Glutamatergic neuron (in vitro differentiated cells): Measurements from ENCODE around the gene GAPT. TPM values are rescaled to one million over a fixed set of nuclear protein-coding genes. Genes with fewer than 3 reads are reported as not detected.

Experiments used
- DNase-seq: peaks from one replicate; pipeline ENCODE4 v3.0.0; 2022
- H3K27ac Mint-ChIP-seq: one replicate; pipeline ENCODE4 v1.8.0; 2020; ENCODE audit warnings: mild to moderate bottlenecking, mixed read lengths, inconsistent platforms; ENCODE audit not compliant: unreplicated experiment
- H3K27me3 Mint-ChIP-seq: one replicate; pipeline ENCODE4 v1.8.0; 2020; ENCODE audit warnings: mild to moderate bottlenecking, moderate library complexity, mixed read lengths, inconsistent platforms; ENCODE audit not compliant: unreplicated experiment
- H3K36me3 Mint-ChIP-seq: one replicate; pipeline ENCODE4 v1.8.0; 2020; ENCODE audit warnings: mild to moderate bottlenecking, mixed read lengths, inconsistent platforms; ENCODE audit not compliant: unreplicated experiment
- H3K4me1 Mint-ChIP-seq: one replicate; pipeline ENCODE4 v1.8.0; 2020; ENCODE audit warnings: mild to moderate bottlenecking, low read depth, mixed read lengths, inconsistent platforms; ENCODE audit not compliant: unreplicated experiment
- H3K4me3 Mint-ChIP-seq: one replicate; pipeline ENCODE4 v1.8.0; 2020; ENCODE audit warnings: mild to moderate bottlenecking, mixed read lengths, inconsistent platforms; ENCODE audit not compliant: unreplicated experiment
- H3K9me3 Mint-ChIP-seq: one replicate; pipeline ENCODE4 v1.8.0; 2020; ENCODE audit warnings: mild to moderate bottlenecking, moderate library complexity, mixed read lengths, inconsistent platforms; ENCODE audit not compliant: unreplicated experiment
- total RNA-seq: library from RNA; stranded (reverse); fragmentation: NEBNext Ultra II Directional; extraction: Animal tissue kit (Norgen Biotek cat#: 25700); gene quantifications from one replicate; pipeline ENCODE4 v1.2.1, GENCODE V29; 2021; ENCODE audit not compliant: unreplicated experiment
- TF ChIP-seq, protein P1 (sequence below): fragments of 200-600 bp; sonication (generic); IDR thresholded peaks from one replicate; pipeline ENCODE4 v1.5.0; 2021; ENCODE audit not compliant: partially characterized antibody, unreplicated experiment

GAPT gene
- total RNA-seq, 1 donor from 2014 or later = not detected

DNA sequence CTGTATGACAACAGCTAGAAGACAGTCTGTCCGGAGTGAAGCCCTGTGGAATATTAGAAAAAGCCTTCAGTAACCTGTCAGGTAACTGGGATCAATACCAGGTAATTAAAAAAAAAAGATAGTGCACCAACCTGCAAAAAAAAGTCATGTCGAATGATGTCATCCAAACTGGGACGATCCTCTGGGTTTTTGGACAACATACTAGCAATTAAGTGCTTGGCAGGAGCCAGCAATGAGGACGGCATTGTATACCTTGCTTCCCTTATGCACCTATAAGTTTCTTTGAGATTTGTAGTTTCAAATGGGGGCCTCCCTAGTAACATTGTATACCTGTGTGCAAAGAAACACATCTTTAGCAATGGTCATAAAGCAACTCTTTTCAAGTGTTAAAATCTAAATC lies 34.2 kb upstream of the GAPT start:
- Mint-ChIP-seq H3K4me1 (no peaks in the 10 kb centered on the region), H3K36me3 (no peaks in the 10 kb centered on the region), H3K27me3 (peaks cover 4% of the 10 kb centered on the region), H3K4me3 (no peak overlapping the region), H3K27ac (no peak overlapping the region), H3K9me3 (peaks cover 5% of the 10 kb centered on the region)
- TF ChIP-seq, protein P1, sequence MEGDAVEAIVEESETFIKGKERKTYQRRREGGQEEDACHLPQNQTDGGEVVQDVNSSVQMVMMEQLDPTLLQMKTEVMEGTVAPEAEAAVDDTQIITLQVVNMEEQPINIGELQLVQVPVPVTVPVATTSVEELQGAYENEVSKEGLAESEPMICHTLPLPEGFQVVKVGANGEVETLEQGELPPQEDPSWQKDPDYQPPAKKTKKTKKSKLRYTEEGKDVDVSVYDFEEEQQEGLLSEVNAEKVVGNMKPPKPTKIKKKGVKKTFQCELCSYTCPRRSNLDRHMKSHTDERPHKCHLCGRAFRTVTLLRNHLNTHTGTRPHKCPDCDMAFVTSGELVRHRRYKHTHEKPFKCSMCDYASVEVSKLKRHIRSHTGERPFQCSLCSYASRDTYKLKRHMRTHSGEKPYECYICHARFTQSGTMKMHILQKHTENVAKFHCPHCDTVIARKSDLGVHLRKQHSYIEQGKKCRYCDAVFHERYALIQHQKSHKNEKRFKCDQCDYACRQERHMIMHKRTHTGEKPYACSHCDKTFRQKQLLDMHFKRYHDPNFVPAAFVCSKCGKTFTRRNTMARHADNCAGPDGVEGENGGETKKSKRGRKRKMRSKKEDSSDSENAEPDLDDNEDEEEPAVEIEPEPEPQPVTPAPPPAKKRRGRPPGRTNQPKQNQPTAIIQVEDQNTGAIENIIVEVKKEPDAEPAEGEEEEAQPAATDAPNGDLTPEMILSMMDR = no peak
- no peak for DNase-seq

DNA sequence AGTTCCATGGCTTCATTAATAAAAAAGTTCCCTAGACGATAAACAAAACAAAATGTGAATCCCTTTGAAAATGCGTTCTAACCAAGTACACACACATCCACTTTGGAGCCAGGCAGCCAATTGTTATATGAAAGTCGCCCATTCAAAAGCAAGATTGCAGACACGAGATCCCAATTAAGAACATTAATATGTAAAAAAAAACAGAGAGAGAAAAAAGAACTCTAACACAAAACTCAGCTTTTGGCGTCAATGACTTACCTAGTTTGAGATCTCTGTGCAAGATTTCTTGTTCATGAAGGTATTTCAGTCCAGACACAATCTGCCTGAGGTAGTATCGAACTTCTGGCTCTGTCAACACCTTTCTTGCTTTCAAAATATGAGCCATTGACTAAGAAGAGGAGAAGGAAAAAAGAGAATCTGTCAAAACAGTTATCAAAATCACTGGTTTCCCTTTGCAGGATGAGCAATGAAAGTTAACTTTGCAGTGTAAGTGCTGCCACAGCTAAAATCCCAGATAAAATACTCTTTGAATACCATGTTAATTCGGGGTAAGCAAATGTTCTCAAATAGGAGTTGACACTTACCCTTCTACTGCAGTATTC lies 33.0 kb upstream of the GAPT start:
- peaks cover 4% of the 10 kb centered on the region for H3K27me3 Mint-ChIP-seq
- no peaks in the 10 kb centered on the region for H3K36me3 Mint-ChIP-seq
- H3K4me1 Mint-ChIP-seq = no peaks in the 10 kb centered on the region
- peak overlapping the region; percentile 92 for H3K4me3 Mint-ChIP-seq
- no peak overlapping the region for H3K27ac Mint-ChIP-seq
- no peak for DNase-seq
- TF ChIP-seq, protein P1 = no peak
- H3K9me3 Mint-ChIP-seq = peaks cover 5% of the 10 kb centered on the region

DNA sequence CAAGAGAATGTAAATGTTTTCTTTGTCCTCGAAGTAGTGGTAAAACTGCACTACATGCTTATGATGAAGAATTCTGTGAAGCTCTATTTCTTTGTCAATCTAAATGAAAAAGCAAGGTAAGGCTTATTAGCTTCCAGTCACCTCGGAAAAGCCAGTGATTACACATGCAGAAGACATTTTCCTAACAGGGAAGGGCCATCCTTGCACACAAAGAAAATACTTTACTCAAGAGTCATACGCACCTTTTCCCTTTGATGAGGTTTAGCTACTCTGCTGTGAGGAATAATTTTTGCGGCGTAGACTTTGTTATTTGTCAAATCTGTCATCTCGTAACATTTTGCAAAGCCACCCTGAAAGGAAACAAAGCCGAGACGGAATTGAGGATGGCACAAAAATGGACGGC lies 32.5 kb upstream of the GAPT start:
- peaks cover 4% of the 10 kb centered on the region for H3K27me3 Mint-ChIP-seq
- H3K4me3 Mint-ChIP-seq = peak overlapping the region; percentile 92
- no peak overlapping the region for H3K27ac Mint-ChIP-seq
- peaks cover 5% of the 10 kb centered on the region for H3K9me3 Mint-ChIP-seq
- H3K4me1 Mint-ChIP-seq = no peaks in the 10 kb centered on the region
- no peaks in the 10 kb centered on the region for H3K36me3 Mint-ChIP-seq
- TF ChIP-seq, protein P1 = no peak
- no peak for DNase-seq

DNA sequence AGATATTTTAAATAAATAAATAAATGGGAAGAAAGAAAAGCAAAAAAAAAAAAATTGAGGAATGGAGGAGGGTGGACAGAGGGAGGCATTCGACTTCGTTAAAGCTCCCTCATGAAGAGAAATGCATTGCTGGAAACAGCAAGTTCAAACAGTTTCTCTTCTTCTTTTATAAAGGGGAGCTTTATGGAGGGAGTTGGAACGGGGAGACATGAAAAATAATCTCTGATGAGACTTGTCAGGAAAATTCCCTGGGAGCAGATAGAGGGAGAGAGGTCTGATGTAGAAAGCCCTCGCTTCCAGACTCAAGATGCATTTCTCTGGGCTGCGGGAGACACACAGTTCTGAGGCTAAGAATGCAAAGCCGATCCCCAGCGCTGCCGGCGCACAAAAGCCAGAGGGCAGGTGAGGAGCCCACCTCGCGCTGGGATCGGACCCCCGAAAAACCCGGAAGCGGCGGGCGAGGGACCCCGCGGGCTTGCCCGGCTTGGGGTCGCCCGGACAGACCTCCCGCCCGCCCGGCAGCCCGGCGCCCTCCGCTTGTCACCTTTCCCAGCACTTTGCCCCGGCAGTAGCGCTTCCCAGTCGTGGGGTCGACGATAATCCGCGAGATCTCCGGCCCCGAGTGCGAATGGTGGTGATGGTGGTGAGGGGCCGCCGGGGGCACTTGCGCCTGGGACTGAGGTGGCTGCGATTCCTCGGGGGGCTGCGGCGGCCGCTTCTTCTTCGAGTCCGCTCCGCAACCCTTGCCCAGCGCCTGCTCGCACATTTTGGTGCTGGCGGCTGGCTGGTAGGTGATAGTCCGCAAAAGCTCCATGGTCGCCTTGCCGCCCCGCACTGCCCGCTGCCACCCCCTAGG lies 31.9 kb upstream of the GAPT start:
- H3K4me1 Mint-ChIP-seq = no peaks in the 10 kb centered on the region
- peak; percentile 50 for DNase-seq
- H3K27me3 Mint-ChIP-seq = peaks cover 5% of the 10 kb centered on the region
- H3K27ac Mint-ChIP-seq = peak overlapping the region; percentile 57
- no peaks in the 10 kb centered on the region for H3K36me3 Mint-ChIP-seq
- H3K9me3 Mint-ChIP-seq = peaks cover 5% of the 10 kb centered on the region
- peak overlapping the region; percentile 92 for H3K4me3 Mint-ChIP-seq
- TF ChIP-seq, protein P1 = no peak

DNA sequence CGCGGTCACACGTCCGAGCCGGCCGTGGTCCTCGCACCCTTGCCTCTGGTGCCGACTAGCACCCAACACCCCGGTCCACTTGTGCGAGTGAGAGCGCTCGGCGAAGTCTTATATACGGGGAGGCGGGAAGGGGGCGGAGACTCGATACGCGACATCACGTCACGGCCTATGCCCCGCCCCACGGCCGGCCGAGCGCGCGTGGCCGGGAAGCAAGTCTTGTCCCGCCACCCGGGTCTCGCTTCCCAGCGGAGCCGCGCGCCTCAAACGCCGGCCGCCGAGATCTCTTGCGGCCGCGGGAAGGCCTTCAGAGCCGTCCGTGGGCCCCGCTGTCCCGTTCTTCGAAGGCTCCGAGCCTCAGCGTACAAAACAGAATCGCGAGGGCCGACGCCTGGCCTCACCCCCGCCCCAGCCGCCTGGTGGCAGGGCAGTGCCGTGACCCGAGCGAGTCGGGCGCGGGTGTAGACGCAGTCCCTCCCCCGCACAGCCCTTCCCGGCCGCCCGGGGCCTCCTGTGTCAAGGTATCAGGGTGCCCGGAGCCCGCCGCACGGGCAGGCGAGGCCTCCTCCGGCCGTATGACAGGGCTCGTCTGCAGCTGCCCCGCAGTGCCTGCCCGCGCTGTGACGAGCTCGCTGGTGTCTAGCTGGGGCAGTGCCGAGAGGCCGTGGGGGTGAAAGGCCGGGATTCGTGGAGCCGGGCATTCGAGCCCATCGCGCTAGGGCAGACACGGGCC lies 31.1 kb upstream of the GAPT start, which contains the start of gene PLK2:
TSS of gene PLK2 (minus strand) at position 85 of the 730 bp plus-strand sequence. CDS start 127 bp downstream, outside the sequence.
- Mint-ChIP-seq H3K9me3 (peaks cover 5% of the 10 kb centered on the region), H3K4me3 (peak within 1 kb of the TSS; percentile 92), H3K36me3 (no peaks in the 10 kb centered on the region), H3K27ac (peak within 1 kb of the TSS; percentile 57), H3K4me1 (no peaks in the 10 kb centered on the region), H3K27me3 (peaks cover 5% of the 10 kb centered on the region)
- DNase-seq = peak; percentile 83
- TF ChIP-seq, protein P1 = no peak
